GM20431 (cell line): Measurements from ENCODE around the gene OR10H4.
"Not testable (repeated sequence)": the region's sequence is repeated elsewhere in the genome, so short reads cannot be mapped to it uniquely, and the experiment has no call there.

ENCODE experiments used
- in situ Hi-C: fragments of 300-500 bp; cut with MseI, MboI; formaldehyde crosslinking; loops from one replicate; pipeline ENCODE4 v1.15.0; 2020; ENCODE audit warnings: low sequenced_read_pairs; ENCODE audit not compliant: unreplicated experiment

OR10H4 gene

GRCh38 chr19:15936950-15937349 lies 11.9 kb upstream of the OR10H4 start:
- in situ Hi-C loops, result no loop called here

DNA sequence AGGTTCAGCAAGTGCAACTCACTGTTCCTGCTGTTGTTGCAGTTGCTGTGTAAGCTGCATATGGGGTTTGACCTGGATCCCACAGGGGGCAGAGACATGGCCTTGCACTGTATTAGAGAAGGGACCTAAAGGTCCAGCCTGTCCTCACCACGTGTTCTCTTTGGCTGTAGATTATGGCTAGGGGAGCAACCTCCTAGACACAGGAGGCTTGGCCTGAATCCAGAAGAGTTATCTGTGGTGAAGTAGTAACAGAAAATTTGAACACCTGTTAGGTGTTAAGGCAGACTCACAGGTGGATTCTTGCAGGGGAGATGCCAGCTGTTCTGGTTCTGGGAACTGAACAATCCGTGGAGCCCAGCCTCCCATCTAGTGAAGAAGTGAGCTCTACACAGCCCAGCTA lies 11.0 kb upstream of the OR10H4 start:
- in situ Hi-C loops, result no loop called here

DNA sequence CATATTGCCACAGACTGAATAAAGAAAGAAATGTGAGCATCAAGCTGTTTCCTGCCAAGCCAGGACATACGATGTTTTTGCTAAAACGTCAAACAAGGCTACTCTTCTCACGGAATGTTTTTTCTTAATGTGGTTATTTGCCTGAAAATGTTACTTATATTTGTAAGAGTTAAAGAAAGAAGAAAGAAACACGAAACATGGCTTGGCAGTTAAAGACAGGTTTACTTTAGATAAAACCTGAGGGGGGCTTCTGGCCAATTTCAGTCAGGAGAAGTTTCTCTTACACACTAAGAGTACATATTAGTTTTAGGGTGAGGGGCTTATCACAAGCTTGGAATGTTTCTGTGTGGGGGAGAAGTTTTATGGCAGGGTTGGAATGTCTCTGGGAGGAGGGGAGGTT lies 4.4 kb upstream of the OR10H4 start:
- in situ Hi-C loops, result no loop called here

DNA sequence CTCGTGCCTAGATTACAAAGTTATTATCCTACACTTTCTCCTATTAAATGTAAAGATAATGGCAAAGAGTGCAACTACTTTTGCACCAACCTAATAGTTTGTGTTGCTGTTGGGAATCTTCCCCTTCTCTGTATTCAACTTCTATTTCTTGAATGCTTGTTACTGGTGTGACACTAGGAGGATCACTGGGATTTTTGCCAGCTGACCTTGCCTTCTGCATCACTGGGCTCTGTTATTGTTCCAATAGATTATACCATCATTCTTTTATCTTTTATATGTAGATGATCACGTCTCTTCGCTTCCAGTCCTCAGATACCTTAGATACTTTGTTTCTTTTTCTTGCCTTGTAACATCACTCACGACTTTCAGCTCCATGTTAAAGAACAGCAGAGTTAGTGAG lies 3.5 kb upstream of the OR10H4 start:
- in situ Hi-C loops, result no loop called here

DNA sequence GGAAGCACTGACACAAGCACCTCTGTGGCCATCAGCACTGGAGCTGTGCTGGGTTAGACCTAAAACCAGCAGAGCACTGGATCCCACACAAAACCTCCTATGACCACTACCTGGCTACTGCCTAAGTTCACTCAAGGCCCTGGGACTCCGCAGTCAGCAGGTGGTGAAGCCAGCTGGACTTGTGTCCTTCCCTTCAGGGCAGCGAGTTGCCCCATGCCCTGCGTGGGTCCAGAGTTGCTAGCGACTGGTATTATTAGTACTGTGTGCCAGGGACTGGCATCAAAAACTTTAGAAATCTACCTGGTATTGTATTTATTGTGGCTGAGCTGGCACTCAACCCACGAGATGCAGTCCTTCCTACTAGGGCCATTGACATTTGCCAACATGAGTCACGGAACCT lies 6.0 kb downstream of the OR10H4 start:
- in situ Hi-C loops, result no loop called here

DNA sequence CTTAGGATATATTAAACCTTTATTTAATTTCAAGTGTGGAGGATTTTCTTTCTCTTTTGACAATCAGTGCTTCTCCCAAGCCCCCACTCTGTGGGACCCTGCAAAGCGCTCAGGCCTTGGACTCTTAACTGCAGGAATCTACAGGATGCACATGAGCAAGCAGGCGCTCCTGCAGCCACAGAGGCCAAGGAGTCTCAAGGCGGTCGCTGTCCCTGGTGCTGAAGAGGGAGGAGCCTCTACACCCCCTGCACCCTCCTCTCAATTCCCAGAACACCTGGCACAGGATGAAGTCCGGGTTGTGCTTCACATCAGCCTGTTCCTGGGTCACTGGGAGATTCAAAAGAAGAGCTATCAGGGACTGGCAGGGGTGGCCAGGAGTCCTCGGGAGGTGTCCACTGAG lies 13.5 kb downstream of the OR10H4 start:
- in situ Hi-C loops, result no loop called here

- in situ Hi-C loops, result no loop called here
Measured at GRCh38 chr19:15964231-15964630, 15.4 kb downstream of the OR10H4 start.

DNA sequence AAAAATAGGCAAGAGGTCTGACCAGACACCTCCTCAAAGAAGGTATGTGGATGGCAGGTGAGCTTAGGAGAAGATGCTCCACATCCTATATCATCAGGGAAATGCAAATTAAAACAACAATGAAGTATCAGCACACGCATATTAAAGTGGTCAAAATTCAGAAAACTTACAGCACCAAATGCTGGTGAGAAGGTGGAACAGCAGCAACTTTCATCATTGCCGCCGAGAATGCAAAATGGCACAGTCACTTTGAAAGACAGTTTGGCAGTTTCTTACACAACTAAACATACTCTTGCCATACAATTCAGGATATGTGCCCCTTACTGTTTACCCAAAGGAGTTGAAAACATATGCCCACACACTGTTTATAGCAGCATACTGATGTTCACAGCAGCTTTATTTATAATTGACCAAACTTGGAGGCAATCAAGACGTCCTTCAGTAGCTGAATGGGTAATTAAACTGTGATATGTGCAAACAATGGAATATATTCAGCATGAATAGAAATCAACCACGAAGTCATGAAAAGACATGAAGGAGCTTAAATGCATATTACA lies 22.5 kb downstream of the OR10H4 start:
- in situ Hi-C loops, result no loop called here

GRCh38 chr19:15972043-15972442 lies 23.2 kb downstream of the OR10H4 start:
- in situ Hi-C loops, result not testable (repeated sequence)

DNA sequence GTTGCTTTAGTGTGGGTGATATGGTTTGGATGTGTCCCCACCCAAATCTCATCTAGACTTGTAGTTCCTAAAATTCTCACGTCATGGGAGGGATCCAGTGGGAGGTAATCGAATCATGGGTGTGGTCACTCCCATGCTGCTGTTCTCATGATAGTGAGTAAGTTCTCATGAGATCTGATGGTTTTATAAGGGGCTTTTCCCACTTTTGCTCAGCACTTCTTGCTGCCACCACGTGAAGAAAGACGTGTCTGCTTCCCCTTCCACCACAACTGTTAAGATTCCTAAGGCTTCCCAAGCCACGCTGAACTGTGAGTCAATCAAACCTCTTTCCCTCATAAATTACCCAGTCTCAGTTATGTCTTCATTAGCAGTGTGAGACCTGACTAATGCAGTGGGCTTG lies 26.0 kb downstream of the OR10H4 start:
- in situ Hi-C loops, result no loop called here

- in situ Hi-C loops, result no loop called here
Measured at GRCh38 chr19:15976836-15977689, 28.3 kb downstream of the OR10H4 start.

- in situ Hi-C loops, result no loop called here
Measured at GRCh38 chr19:15977690-15978089, 28.9 kb downstream of the OR10H4 start.

DNA sequence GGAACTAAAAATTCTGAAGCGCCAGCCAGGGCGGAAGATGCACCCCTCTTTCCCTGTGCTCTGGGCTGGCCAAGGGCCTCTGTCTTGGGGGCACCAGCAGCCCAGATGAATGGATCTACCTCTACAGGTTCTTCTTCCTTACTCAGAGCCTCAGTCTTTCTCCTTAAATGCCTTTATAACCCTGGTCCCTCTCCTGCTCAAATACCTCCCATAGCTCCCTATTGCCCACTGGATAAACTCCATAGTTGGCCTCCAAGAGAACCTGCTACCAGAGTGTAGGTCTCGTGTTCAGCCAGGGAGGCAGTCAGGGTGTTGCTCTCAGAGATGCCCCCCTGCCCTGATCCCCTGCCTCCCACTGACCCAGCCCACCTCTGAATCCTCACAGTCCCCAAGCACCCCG lies 30.5 kb downstream of the OR10H4 start:
- in situ Hi-C loops, result no loop called here

- in situ Hi-C loops, result not testable (repeated sequence)
Measured at GRCh38 chr19:15985831-15986230, 37.0 kb downstream of the OR10H4 start.

DNA sequence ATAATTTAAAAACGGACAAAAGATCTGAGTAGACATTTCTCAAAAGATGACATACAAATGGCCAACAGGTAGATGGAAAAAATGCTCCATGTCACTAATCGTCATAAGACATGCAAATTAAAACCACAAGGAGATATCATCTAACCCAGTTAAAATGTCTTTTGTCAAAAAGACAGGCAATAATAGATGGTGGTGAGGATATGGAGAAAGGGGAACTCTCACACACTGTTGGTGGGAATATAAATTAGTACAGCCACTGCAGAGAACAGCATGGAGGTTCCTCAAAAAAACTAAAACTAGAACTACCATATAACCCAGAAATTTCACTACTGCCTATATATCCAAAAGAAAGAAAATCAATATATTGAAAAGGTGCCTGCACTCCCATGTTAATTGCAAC lies 37.9 kb downstream of the OR10H4 start:
- in situ Hi-C loops, result no loop called here

- in situ Hi-C loops, result no loop called here
Measured at GRCh38 chr19:15989889-15990288, 41.1 kb downstream of the OR10H4 start.

GRCh38 chr19:15991602-15992001 lies 42.8 kb downstream of the OR10H4 start:
- in situ Hi-C loops, result no loop called here

DNA sequence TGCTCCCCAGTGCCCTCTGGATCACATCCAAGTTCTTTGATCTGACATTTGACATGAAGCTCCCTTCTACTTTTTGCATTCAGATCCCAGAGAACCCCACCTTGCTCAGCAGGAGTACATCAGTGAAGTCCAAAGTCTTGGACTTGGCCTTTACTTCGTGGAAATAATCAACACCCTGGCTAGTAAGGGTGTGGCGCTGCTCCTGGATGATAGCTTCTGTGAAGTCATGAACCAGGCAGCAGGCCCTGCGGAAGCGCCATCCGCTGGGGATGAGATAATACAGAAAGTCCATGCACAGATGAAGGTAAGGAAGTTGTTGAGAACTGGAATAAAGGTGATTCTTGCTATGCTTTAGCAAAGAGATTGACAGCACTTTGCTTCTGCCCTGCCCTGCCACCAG lies 43.2 kb downstream of the OR10H4 start:
- in situ Hi-C loops, result no loop called here

DNA sequence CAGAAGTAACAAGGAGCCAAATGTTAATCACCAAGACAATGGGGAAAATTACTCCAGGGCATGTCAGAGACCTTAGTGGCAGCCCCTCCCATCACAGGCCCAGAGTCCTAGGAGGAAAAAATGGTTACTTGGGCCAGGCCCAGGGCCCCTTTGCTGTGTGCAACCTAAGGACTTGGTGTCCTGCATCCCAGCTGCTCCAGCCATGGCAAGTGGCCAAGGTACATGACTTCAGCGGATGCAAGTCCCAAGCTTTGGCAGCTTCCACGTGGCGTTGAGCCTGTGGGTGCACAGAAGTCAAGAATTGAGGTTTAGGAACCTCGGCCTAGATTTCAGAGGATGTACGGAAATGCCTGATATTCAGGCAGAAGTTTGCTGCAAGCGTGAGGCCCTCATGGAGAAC lies 46.7 kb downstream of the OR10H4 start:
- in situ Hi-C loops, result no loop called here

DNA sequence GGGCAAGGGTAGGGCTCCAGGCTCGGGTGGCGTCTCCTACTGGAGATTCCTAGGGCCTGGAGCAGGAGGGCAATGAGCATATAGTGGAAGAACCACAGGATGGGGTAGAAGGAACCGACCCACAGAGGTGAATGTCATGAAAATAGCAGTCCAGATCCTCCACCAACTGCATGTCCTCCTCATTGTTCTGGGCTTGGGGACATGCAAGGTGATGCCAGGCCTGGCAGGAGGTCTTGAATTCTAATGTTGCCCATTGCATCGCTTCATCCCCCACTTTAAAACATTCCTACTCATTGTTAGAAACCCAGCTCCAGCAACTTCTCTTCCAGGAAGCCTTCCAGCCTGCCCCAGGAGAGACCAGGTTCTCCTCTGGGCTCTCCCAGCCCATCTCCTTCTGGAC lies 49.4 kb downstream of the OR10H4 start:
- in situ Hi-C loops, result no loop called here
